DND-41 (cell line): ENCODE data around the gene OTC.

ENCODE experiments used
- ATAC-seq: fragments of 200-7000 bp; cut with Tn5 transposase; 3 replicates; pipeline ENCODE4 v1.9.1; 2021; ENCODE audit warnings: low read depth; ENCODE audit not compliant: insufficient read depth
- DNase-seq: peaks from one replicate; pipeline ENCODE4 v3.0.0-alpha.2; 2020
- H2AFZ ChIP-seq: 2 replicates; pipeline ENCODE4 v1.6.0; 2012; ENCODE audit warnings: low read depth, low read length
- H3K27ac ChIP-seq: 2 replicates; pipeline ENCODE4 v1.5.1; 2012; ENCODE audit warnings: low read length, inconsistent platforms
- H3K27me3 ChIP-seq: fragments of 200-600 bp; sonication (generic); 2 replicates; pipeline ENCODE4 v1.6.0; 2012; ENCODE audit warnings: low read length, mild to moderate bottlenecking, inconsistent platforms; ENCODE audit not compliant: insufficient read depth, poor library complexity
- H3K36me3 ChIP-seq: 2 replicates; pipeline ENCODE4 v1.5.1; 2012; ENCODE audit warnings: low read length, inconsistent platforms; ENCODE audit not compliant: insufficient read depth
- H3K4me1 ChIP-seq: 2 replicates; pipeline ENCODE4 v1.5.1; 2012; ENCODE audit warnings: mild to moderate bottlenecking, low read length; ENCODE audit not compliant: insufficient read depth
- H3K4me2 ChIP-seq: 2 replicates; pipeline ENCODE4 v1.6.0; 2012; ENCODE audit warnings: mild to moderate bottlenecking, moderate library complexity, low read length, inconsistent platforms; ENCODE audit not compliant: insufficient read depth
- H3K4me3 ChIP-seq, 2 experiments: fragments of 200-600 bp in 1 of 2; shearing (Covaris generic) in 1 of 2; 2 replicates each; pipeline ENCODE4 v1.5.1; 2012 to 2016; ENCODE audit warnings: inconsistent platforms in 2 of 2, low read length in 2 of 2, mild to moderate bottlenecking in 2 of 2, low read depth in 1 of 2, moderate library complexity in 1 of 2
- H3K79me2 ChIP-seq: 2 replicates; pipeline ENCODE4 v1.6.0; 2012; ENCODE audit warnings: low read length, inconsistent platforms; ENCODE audit not compliant: insufficient read depth
- H3K9ac ChIP-seq: 2 replicates; pipeline ENCODE4 v1.6.0; 2012; ENCODE audit warnings: low read depth, mild to moderate bottlenecking, inconsistent platforms, low read length, moderate library complexity
- H3K9me3 ChIP-seq: 2 replicates; pipeline ENCODE4 v1.5.1; 2012; ENCODE audit warnings: low read length, moderate library complexity, mild to moderate bottlenecking, inconsistent platforms; ENCODE audit not compliant: insufficient read depth, severe bottlenecking
- H4K20me1 ChIP-seq: 2 replicates; pipeline ENCODE4 v1.6.0; 2012; ENCODE audit warnings: low read length; ENCODE audit not compliant: insufficient read depth
- EZH2 ChIP-seq: IDR thresholded peaks from 3 replicates; pipeline ENCODE4 v1.6.1; 2012; ENCODE audit warnings: borderline replicate concordance, low read depth, mild to moderate bottlenecking, moderate library complexity, low read length, inconsistent platforms; ENCODE audit not compliant: severe bottlenecking
- TF ChIP-seq, protein P1 (sequence below): IDR thresholded peaks from 2 replicates; pipeline ENCODE4 v1.5.1; 2012; ENCODE audit warnings: borderline replicate concordance, low read length, moderate library complexity, mild to moderate bottlenecking; ENCODE audit not compliant: poor library complexity, severe bottlenecking; ENCODE audit errors: extremely low read depth

Gene OTC

GRCh38 chrX:38336538-38337240 is 15.7 kb upstream of the OTC start:
- Histone ChIP-seq H3K27ac (no peak overlapping the region), H3K9me3 (no peaks in the 10 kb centered on the region), H3K36me3 (no peaks in the 10 kb centered on the region), H3K27me3 (no peaks in the 10 kb centered on the region), H3K4me3 (no peak overlapping the region), H3K4me2 (no peak overlapping the region), H3K4me1 (no peaks in the 10 kb centered on the region), H4K20me1 (no peaks in the 10 kb centered on the region), H2AFZ (no peak overlapping the region), H3K79me2 (no peaks in the 10 kb centered on the region), H3K9ac (no peak overlapping the region)
- DNase-seq (no peak), ATAC-seq (no peak)
- no peak for TF ChIP-seq EZH2
- TF ChIP-seq, protein P1, sequence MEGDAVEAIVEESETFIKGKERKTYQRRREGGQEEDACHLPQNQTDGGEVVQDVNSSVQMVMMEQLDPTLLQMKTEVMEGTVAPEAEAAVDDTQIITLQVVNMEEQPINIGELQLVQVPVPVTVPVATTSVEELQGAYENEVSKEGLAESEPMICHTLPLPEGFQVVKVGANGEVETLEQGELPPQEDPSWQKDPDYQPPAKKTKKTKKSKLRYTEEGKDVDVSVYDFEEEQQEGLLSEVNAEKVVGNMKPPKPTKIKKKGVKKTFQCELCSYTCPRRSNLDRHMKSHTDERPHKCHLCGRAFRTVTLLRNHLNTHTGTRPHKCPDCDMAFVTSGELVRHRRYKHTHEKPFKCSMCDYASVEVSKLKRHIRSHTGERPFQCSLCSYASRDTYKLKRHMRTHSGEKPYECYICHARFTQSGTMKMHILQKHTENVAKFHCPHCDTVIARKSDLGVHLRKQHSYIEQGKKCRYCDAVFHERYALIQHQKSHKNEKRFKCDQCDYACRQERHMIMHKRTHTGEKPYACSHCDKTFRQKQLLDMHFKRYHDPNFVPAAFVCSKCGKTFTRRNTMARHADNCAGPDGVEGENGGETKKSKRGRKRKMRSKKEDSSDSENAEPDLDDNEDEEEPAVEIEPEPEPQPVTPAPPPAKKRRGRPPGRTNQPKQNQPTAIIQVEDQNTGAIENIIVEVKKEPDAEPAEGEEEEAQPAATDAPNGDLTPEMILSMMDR = no peak

GRCh38 chrX:38341442-38341841 is 11.0 kb upstream of the OTC start:
- H3K27ac ChIP-seq = no peak overlapping the region
- H3K36me3 ChIP-seq = no peaks in the 10 kb centered on the region
- no peak overlapping the region for H3K4me3 ChIP-seq
- H3K27me3 ChIP-seq = no peaks in the 10 kb centered on the region
- ATAC-seq (no peak), DNase-seq (no peak)
- no peaks in the 10 kb centered on the region for H3K79me2 ChIP-seq
- H2AFZ ChIP-seq = no peak overlapping the region
- no peaks in the 10 kb centered on the region for H4K20me1 ChIP-seq
- TF ChIP-seq, protein P1 = no peak
- no peak for TF ChIP-seq EZH2
- no peak overlapping the region for H3K9ac ChIP-seq
- no peaks in the 10 kb centered on the region for H3K4me1 ChIP-seq
- H3K4me2 ChIP-seq = no peak overlapping the region
- no peaks in the 10 kb centered on the region for H3K9me3 ChIP-seq

GRCh38 chrX:38342853-38343778 is 9.3 kb upstream of the OTC start:
- no peak for TF ChIP-seq EZH2
- TF ChIP-seq, protein P1 = no peak
- Histone ChIP-seq H3K4me1 (no peaks in the 10 kb centered on the region), H3K9me3 (no peaks in the 10 kb centered on the region), H2AFZ (no peak overlapping the region), H3K27me3 (no peaks in the 10 kb centered on the region), H3K4me2 (no peak overlapping the region), H3K9ac (no peak overlapping the region), H3K79me2 (no peaks in the 10 kb centered on the region), H4K20me1 (no peaks in the 10 kb centered on the region), H3K27ac (no peak overlapping the region), H3K4me3 (no peak overlapping the region), H3K36me3 (no peaks in the 10 kb centered on the region)
- ATAC-seq = no peak
- DNase-seq = no peak
